T1000 (cell line): Measurements from ENCODE around the gene PCBP4.

ENCODE experiments used
- DNase-seq: peaks from one replicate; lab custom pipeline; 2025; ENCODE audit warnings: mixed read lengths; lab: John Stamatoyannopoulos, UW

PCBP4 gene

DNA sequence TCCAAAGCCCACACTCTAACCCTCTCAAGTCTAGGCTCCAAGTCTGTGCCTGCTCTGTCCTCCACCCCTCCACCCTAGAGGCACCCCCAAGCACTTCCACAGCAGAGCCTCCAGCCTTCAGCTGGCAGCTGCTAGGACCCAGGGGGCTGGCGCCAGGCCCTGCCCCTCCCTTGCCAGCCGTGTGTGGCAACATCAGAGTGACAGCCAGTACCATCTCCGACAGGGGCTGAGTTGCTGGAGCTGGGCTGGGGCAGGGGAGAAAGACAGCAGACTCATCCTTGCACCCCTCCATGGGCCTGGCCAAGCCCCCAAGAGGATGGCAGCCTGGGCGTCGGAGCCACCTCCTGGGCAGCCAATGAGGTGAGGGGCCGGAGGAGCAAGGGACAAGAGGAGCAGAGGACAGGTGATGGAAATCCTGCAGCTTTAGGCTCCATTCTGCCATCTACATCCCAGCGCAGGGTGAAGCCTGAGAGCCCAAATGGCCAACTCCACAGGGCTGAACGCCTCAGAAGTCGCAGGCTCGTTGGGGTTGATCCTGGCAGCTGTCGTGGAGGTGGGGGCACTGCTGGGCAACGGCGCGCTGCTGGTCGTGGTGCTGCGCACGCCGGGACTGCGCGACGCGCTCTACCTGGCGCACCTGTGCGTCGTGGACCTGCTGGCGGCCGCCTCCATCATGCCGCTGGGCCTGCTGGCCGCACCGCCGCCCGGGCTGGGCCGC is 11.9 kb downstream of the PCBP4 start, which contains the start of gene GPR62:
Gene GPR62 (plus strand): TSS at position 207 of the 718 bp plus-strand sequence. CDS start 272 bp downstream, at position 479.
- DNase-seq: no peak

DNA sequence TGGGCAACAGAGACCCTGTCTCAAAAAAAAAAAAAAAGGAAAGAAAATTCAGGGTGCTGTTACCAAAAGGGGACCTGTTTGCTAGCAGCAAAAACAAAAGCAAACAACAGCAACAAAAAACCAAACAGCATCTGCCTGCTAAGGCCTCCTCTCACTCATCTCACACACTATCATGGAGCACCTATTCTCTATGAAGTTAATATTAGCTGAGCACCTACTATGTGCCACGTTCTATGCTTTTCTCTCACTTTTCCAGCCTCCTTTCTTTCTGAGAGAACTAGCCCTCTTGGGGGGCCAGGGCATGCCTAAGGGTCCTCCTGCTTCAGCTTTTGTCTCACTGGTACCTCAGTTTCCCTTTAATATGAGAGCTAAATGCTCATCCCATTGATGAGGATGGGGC is 12.5 kb downstream of the PCBP4 start:
- no peak for DNase-seq

DNA sequence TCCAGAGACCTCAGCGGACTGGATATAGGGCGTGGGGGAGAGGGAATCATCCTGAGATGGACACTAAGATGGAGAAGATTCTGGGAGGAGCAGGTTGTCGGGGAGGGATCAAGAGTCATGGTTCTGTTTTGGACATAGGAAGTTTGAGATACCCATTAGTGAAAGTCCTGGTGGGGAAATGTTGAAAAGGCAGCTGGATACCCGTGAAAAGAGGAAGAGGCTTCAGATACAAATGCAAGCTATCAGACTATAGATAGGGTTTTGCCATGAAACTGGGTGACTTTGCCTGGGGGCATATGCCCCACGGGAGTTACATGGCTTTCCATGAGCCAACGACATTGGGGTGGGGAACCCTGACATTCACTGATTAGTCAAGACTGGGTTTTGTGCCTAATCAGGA is 13.1 kb downstream of the PCBP4 start:
- DNase-seq: no peak

DNA sequence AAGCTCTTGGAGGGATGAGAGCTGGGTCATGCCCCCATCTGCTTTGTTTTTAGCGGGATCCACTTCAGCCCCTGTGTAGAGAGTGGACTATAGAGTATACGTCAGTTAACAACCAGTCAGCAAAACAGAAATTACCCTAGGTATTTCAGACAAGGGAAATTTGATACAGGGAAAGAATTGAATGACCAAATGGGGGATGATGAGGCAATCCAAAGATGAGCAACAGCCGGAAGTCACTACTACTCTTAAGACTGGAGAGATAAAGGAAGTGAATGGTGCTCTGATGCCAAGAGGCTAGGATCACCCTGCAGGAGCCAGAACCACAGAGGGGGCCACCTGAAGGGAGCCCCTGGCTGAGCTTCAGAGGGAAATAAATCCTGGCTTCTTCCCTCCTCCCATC is 13.8 kb downstream of the PCBP4 start:
- DNase-seq: peak; percentile 21

DNA sequence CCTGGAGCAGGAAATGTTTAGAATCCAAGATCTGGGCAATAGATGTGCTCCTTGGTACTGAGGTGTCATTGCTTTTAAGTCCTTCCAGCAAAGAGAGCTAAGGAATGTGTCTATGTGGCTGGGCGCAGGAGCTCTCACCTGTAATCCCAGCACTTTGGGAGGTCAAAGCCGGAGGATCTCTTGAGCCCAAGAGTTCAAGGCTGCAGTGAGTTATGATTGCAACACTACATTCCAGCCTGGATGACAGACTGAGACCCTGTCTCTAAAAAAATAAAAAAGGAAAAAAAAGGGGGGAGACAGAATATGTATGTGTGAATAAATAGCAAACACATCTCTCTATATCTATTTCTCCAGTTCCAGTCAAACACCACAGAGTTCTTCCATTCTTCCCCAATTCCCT is 16.4 kb downstream of the PCBP4 start:
- no peak for DNase-seq

DNA sequence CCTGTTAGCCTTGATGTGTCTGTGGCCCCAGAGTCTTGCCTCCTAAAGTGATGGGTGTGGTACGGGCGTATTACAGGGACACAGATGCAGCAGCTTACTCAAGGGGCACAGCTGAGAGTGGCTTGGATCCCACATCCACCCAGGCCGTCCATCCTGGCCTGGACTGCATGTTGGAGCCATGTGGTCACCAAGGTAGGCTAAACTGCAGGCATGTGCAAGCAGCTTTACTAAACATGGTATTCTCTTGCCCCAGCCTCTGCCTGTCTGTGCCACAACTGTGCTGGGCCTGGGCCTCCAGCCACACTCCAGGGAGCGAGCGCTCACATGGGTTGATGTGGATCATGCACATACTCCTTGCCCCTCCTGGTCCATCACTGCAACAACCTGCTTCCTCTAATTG is 18.1 kb downstream of the PCBP4 start:
- DNase-seq: no peak

DNA sequence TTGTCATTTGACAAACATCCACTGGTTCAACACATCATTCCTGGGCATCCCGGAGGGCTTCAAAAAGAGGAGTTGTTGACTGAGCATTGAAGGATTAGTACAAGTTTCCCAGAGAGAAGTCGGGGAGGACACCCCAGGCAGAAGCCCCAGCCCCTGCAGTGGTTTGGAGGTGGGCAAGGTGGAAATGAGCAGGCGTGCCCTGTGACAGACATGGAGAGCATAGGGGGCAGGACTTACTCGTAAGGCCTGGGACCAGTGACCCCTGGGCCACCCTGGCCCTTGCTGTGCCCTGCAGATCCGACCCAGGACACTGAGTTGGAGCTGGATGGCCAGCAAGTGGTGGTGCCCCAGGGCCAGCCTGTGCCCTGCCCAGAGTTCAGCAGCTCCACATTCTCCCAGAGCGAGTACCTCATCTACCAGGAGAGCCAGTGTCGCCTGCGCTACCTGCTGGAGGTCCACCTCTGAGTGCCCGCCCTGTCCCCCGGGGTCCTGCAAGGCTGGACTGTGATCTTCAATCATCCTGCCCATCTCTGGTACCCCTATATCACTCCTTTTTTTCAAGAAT is 19.2 kb downstream of the PCBP4 start:
- no peak for DNase-seq

DNA sequence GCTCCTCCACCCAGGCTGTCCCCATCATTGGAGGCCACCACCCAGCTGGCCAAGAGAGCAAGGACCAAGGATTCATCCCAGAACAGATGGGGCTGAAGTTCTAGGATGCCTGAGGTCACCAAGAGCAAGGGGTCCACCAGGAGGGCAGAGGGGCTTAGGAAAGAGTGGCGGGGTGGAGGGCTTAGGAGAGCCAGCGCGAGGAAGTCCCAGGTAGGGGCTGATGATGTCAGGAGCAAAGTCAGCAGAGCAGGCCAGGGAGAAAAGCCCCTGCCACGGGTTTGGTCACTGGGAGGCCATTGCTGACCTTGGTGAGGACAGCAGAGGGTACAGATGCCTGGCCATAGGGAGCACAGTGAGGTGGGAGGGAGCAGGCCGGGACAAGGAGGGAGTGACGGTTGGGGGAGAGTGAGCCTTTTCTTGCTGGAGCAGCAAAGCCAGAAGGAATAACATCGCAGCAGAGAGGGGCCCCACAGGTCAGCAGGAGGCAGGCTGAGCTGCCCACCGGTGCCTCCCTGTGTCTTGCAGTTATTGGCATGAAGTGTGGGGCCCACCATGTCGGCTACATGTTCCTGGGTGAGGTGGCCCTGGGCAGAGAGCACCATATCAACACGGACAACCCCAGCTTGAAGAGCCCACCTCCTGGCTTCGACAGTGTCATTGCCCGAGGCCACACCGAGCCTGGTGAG is 19.9 kb downstream of the PCBP4 start:
- DNase-seq: no peak

DNA sequence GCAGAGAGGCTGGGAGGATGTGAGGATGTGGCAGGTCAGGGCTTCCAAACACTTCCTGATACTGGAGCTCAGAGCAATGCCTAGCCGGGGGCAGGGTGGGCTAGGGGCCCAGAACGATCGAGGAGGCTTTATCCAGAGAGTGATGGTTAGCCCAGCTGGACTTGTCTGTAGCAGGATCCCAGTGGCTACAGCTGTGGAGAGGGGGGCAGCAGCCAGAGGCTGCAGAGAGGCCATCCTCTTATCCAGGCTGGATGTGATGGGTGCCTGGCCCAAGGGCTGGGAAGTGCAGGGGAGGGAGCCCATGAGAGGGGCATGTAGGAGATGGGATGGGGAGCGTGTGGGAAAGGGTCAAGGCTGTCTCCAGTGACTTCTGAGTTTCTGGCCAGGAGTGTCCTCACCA is 20.5 kb downstream of the PCBP4 start:
- no peak for DNase-seq

DNA sequence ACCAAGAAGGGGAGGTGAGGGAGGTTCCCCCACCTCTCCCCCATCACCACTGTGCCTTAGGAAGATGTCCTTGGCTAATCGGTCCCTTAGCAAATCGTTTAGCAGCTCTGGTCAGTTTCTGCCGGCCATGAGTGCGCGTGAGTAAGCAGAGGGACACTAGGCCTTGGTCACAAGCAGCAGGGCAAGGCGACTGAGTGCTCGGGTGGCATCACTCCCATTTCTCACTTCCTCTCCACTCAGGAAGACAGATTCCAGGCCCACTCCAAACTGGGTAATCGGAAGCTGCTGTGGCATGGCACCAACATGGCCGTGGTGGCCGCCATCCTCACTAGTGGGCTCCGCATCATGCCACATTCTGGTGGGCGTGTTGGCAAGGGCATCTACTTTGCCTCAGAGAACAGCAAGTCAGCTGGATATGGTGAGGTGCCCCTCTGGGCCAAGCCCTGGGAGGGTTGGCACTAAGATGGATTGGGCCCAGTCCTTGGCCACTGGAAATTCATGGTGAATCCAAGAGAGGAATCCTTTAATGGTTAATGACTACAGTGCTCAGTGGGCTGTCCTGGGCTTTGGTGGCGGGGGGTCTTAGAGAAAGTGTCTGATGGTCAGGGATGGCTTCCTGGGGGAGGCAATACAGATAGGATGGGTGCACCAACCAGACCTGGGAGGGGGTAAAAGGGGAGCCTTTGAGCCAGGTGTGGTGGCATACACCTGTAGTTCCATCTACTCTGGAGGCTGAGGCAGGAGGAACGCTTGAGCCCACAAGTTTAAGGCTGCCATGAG is 21.1 kb downstream of the PCBP4 start:
- no peak for DNase-seq

DNA sequence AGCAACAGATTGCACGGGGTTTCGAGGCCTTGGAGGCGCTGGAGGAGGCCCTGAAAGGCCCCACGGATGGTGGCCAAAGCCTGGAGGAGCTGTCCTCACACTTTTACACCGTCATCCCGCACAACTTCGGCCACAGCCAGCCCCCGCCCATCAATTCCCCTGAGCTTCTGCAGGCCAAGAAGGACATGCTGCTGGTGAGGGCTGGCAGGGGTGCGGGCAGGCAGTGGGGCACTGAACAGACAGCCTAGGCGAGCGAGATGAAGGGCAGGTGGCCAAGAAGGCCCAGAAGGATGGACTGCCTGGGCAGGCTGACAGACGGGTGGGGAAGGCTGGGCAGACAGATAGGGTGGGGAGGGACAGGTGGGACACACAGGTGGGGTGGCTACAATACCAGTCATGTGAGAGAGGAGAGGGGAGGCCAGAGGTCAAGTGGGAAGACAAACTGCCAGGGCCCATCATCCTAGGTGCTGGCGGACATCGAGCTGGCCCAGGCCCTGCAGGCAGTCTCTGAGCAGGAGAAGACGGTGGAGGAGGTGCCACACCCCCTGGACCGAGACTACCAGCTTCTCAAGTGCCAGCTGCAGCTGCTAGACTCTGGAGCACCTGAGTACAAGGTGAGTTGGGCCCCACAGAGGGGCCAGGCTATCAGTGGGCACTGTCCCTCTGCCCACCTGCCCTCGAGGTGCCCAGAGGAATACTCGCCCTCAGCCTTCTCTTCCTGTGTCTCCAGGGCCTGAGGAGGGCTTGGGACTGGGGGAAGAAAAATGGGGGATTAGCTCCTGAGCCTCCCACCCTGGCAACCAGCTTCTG is 22.0 kb downstream of the PCBP4 start:
- no peak for DNase-seq

DNA sequence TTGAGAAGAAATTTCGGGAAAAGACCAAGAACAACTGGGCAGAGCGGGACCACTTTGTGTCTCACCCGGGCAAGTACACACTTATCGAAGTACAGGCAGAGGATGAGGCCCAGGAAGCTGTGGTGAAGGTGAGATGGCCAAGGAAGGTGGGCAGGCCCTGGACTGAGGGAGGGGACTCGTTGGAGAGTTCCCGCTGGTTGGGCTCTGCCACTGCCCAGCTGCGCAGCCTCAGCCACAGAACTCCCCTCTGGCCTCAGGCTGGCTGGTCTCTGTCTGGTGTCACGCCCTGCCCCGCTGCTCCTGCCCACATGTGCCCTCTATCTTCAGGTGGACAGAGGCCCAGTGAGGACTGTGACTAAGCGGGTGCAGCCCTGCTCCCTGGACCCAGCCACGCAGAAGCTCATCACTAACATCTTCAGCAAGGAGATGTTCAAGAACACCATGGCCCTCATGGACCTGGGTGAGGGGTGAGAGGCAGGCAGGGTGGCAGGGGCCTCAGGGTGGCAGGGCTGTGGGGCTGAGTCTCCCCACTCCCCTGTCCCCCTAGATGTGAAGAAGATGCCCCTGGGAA is 22.7 kb downstream of the PCBP4 start:
- no peak for DNase-seq

DNA sequence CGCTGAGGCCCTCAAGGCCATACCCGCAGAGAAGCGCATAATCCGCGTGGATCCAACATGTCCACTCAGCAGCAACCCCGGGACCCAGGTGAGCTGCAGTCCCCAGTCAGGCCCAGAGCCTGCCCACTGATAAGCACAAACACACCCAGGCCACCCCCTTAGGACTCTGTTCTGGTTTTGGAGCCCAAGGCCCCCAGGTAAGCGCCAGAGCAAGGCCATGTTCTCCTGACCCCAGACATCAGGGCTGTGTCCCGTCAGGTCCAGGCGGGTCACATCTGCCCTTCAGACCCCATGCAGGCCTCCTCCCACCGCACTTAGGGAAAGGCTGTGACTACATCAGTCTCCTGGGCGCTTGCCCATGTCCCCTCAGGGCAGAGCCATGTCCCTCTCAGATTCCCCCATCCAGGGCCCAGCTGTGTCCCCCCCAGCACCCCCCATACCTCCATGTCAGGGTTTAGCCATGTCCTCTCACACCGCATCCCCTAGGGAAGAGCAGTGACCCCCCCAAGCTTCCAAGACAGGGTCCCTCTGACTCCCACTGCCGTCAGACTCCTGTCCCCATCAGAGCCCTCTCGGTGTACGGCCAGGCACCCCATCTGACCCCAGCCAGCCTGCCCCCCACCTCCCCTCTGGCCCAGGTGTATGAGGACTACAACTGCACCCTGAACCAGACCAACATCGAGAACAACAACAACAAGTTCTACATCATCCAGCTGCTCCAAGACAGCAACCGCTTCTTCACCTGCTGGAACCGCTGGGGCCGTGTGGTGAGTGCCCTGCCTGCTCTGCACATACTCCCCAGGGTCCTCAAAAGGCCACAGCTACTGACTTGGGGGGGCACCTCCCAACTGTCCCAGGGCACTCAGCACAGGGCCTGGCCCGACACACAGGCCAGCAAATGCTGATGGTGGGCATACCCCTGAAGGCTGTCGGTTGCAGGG is 23.5 kb downstream of the PCBP4 start:
- no peak for DNase-seq

DNA sequence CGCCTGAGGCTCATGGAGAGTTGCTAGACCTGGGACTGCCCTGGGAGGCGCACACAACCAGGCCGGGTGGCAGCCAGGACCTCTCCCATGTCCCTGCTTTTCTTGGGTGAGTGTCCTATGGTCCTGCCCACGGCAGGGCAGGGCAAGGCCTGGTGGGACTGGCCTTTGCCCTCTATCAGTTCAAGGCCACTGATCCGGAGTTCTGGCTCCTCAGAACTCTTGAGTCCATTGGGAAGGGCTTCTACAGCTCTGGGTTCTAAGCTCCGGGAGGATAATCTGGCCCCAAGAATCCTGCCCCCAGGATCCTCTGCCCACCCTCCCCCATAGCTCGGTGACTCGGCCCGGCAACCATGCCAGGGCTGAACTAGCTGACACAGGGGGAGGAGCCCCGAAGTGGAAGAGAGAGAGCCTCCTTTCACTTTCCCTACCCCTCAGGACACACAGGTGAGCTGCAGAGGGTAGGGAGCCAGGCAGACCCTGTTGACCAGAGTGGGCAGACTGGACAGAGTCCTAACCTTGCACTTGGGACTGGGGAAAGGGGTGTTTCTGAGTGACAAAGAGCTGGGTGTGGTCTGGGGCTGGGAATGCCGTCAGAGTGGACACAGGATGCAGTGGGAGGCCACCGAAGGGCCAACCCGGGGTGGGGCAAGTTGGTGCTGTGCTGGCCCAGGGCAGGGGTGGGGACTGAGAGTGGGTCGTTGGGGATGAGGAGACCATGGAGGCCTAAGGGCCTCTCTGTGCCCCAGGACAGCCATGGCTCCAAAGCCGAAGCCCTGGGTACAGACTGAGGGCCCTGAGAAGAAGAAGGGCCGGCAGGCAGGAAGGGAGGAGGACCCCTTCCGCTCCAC is 24.4 kb downstream of the PCBP4 start:
- DNase-seq: peak; percentile 38

DNA sequence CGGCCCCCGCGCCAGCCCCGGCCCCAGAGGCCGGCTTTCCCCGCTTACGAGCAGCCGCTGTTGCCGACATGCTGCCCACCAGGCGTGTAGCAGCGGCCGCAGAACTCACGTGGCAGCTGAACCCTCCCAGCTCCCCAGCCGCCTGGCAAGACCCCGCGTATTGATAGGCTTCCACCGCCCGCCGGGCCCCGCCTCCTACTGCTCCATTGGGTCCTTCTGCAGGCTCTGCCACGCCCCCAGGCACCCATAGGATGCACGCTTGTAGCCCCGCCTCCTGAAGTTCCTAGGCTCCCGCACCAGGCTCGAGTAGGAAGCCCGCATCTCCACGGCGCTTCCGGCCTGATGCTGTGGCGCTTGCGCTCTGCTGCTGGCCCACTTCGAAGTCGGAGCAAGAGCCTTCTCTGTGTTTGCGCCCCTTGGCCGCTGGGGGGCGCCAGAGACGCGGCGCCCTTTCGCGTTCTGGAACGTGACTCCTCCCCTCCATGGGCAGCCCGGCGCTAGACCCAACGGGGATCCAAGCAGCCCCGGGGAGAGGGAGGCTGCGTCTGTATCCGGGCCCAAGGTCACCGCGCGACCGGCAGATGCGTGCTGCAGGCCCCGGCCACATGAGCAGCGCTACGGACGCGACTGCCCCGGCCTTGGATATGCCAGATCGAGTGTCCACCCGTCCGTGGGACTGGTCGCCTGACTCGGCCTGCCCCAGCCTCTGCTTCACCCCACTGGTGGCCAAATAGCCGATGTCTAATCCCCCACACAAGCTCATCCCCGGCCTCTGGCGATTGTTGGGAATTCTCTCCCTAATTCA is 25.3 kb downstream of the PCBP4 start, which contains the start of the genes PARP3 and RRP9:
Gene PARP3 (plus strand): TSS at position 566 of the 805 bp plus-strand sequence. CDS start 993 bp downstream, outside the sequence.
Gene RRP9 (minus strand): TSS at position 107 of the 805 bp plus-strand sequence. CDS start 37 bp downstream, at position 70.
- peak; percentile 100 for DNase-seq

DNA sequence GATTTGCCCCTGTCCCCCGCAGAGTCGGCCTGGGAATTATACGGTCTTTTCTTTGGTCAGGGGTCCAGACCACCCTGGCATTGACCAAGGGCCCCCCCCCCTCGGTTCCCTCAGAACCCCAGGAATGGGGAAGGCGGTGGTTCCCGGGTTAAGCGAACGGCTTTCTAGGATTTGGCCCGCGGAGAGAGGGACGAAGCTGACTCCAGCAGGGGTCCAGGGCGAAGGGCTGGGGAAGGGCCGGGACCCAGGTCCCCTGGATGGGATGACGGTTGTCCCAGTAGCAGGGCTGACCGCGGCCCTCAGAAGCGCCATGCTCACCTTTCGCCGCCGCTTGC is 25.8 kb downstream of the PCBP4 start:
- DNase-seq: no peak

DNA sequence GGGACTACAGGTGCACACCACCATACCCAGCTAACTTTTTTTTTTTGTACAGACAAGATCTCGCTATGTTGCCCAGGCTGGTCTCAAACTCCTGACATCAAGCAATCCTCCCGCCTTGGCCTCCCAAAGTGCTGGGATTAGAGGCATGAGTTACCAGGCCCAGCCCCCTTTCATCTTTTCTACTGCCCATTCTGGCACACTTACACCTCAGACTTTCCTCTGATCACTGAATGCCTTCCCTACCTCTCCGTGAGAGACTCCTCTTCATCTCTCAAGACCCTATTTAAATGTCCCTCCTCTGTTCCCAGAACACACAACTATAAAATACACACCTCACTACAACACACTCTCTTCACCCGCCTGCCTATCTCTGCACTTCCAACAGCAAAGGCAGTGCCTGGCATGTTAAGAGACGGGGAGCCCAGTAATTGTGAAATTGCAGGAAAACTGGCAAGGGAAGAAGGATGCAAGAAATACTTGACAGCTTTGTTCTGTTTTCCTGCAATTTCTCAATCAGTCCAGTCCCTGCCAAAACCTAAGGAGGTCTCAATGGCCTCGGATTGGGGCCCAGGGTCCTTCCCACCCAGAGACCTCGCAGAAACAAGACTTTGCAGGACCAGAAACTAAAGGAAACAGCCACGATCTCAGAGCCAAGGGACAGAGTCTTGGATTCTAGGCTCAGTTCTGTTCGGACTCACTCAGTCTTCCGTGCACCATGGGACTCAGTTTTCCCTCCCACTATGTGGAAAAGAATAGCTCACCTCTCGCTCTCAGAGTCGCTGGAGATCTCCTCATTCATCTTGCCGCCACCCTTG is 26.4 kb downstream of the PCBP4 start:
- no peak for DNase-seq
